Ishikawa (cell line): ENCODE data around the gene CDC42EP3.

Experiments used
- CEBPB ChIP-seq: IDR thresholded peaks from 2 replicates; pipeline ENCODE4 v1.6.1; 2012
- CREB1 ChIP-seq: IDR thresholded peaks from 2 replicates; pipeline ENCODE4 v1.6.1; 2012; ENCODE audit warnings: low read depth
- EGR1 ChIP-seq: IDR thresholded peaks from 2 replicates; pipeline ENCODE4 v1.6.1; 2012
- EP300 ChIP-seq: IDR thresholded peaks from 2 replicates; pipeline ENCODE4 v1.6.1; 2012; ENCODE audit warnings: borderline replicate concordance
- FOXM1 ChIP-seq: IDR thresholded peaks from 2 replicates; pipeline ENCODE4 v1.6.1; 2012; ENCODE audit warnings: low read depth, borderline replicate concordance
- MAX ChIP-seq: IDR thresholded peaks from 2 replicates; pipeline ENCODE4 v1.6.1; 2012
- NFIC ChIP-seq: IDR thresholded peaks from 2 replicates; pipeline ENCODE4 v1.6.1; 2012
- RAD21 ChIP-seq: IDR thresholded peaks from 2 replicates; pipeline ENCODE4 v1.6.1; 2012; ENCODE audit warnings: low read depth
- REST ChIP-seq: IDR thresholded peaks from 2 replicates; pipeline ENCODE4 v1.6.1; 2012; ENCODE audit warnings: low read depth, mild to moderate bottlenecking
- TAF1 ChIP-seq: IDR thresholded peaks from 2 replicates; pipeline ENCODE4 v1.6.1; 2012; ENCODE audit warnings: low read depth, mild to moderate bottlenecking
- TCF12 ChIP-seq: IDR thresholded peaks from 2 replicates; pipeline ENCODE4 v1.6.1; 2012; ENCODE audit warnings: low read depth
- TEAD4 ChIP-seq: IDR thresholded peaks from 2 replicates; pipeline ENCODE4 v1.6.1; 2012
- YY1 ChIP-seq: IDR thresholded peaks from 2 replicates; pipeline ENCODE4 v1.6.1; 2012; ENCODE audit warnings: low read depth
- ZBTB7A ChIP-seq: IDR thresholded peaks from 2 replicates; pipeline ENCODE4 v1.6.1; 2012; ENCODE audit warnings: low read depth
- TF ChIP-seq, protein P1 (sequence below): IDR thresholded peaks from 2 replicates; pipeline ENCODE4 v1.6.1; 2012

The CDC42EP3 gene

DNA sequence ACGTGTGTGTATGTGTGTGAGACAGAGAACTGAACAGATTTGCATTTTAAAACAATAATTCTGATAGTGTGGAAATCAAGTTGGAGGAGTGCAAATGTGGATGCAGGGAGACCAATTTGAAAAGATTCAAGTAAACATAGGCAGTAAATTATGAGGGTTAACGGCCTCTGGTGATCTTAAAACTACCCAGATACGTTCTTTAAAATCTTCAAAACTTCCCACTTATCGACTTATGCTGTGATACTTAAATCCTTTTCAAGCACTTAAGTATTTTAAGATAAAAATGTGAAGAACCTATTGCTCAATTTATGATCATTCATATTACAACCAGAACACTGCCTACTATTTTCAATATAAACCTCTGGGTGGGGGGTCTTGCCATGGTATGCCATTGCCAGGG lies 37.7 kb upstream of the CDC42EP3 start:
- TF ChIP-seq CREB1 = no peak
- no peak for TF ChIP-seq ZBTB7A
- no peak for TF ChIP-seq RAD21
- TF ChIP-seq EP300 = no peak
- no peak for TF ChIP-seq MAX
- no peak for TF ChIP-seq YY1
- TF ChIP-seq, protein P1, sequence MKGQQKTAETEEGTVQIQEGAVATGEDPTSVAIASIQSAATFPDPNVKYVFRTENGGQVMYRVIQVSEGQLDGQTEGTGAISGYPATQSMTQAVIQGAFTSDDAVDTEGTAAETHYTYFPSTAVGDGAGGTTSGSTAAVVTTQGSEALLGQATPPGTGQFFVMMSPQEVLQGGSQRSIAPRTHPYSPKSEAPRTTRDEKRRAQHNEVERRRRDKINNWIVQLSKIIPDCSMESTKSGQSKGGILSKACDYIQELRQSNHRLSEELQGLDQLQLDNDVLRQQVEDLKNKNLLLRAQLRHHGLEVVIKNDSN = no peak
- no peak for TF ChIP-seq TAF1
- TF ChIP-seq REST = no peak
- no peak for TF ChIP-seq TEAD4
- no peak for TF ChIP-seq FOXM1
- no peak for TF ChIP-seq NFIC
- TF ChIP-seq CEBPB = no peak
- TF ChIP-seq TCF12 = no peak
- no peak for TF ChIP-seq EGR1

DNA sequence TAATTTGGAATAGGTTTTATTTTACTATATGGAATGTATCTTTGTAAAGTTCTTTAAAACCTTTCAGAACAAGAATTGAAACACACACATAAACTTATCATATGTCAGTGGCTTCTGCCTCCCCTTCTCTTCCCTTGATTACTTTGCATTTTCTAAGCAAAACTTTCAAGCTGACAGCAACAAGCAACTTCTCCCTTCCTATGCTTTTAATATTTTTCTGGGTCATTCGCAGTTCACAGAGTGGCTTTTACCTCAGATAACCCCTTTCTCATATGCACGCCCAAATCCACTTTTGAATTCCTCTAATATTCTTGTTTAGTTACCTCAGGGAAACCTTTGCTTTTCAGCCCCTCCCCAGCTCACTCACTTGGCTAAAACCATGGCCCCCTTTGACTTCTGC lies 36.7 kb upstream of the CDC42EP3 start:
- no peak for TF ChIP-seq TCF12
- TF ChIP-seq ZBTB7A = no peak

GRCh38 chr2:37707393-37707792 lies 36.0 kb upstream of the CDC42EP3 start:
- TF ChIP-seq RAD21 = no peak
- TF ChIP-seq FOXM1 = no peak
- no peak for TF ChIP-seq EP300
- TF ChIP-seq NFIC = no peak

- TF ChIP-seq FOXM1 = no peak
- no peak for TF ChIP-seq EP300
- TF ChIP-seq TAF1 = no peak
- no peak for TF ChIP-seq EGR1
- TF ChIP-seq TEAD4 = no peak
- no peak for TF ChIP-seq REST
- TF ChIP-seq NFIC = no peak
- no peak for TF ChIP-seq RAD21
Measured at GRCh38 chr2:37706334-37707183, 35.1 kb upstream of the CDC42EP3 start.

- TF ChIP-seq EGR1 = no peak
- no peak for TF ChIP-seq MAX
- no peak for TF ChIP-seq CEBPB
- TF ChIP-seq YY1 = no peak
Measured at GRCh38 chr2:37705191-37705590, 33.7 kb upstream of the CDC42EP3 start.

GRCh38 chr2:37698931-37699481 lies 27.6 kb upstream of the CDC42EP3 start:
- TF ChIP-seq, protein P1 = no peak
- no peak for TF ChIP-seq FOXM1
- TF ChIP-seq CREB1 = no peak
- peak; percentile 75; the same call in 1 of the 2 replicates for TF ChIP-seq EP300
- peak; percentile 82 for TF ChIP-seq TEAD4
- TF ChIP-seq ZBTB7A = no peak
- TF ChIP-seq NFIC = peak; percentile 22; the same call in 1 of the 2 replicates
- peak; percentile 61; the same call in 1 of the 2 replicates for TF ChIP-seq TCF12
- TF ChIP-seq REST = no peak
- no peak for TF ChIP-seq MAX
- TF ChIP-seq CEBPB = no peak
- TF ChIP-seq EGR1 = no peak
- TF ChIP-seq TAF1 = no peak
- TF ChIP-seq YY1 = no peak
- TF ChIP-seq RAD21 = no peak
